Ascending aorta (tissue), 2 donors: ENCODE data around the gene ZER1. TPM values are rescaled to one million over a fixed set of nuclear protein-coding genes. Genes with fewer than 3 reads are reported as not detected.

Experiments used
- DNase-seq, 2 donors: peaks; one replicate each; pipeline ENCODE4 v3.0.0-alpha.2; 2019; ENCODE audit warnings: low spot score in 2 of 2
- H3K27ac ChIP-seq, 2 donors: fragments of 200-600 bp; sonication (generic); one replicate each; pipeline ENCODE4 v1.5.1; 2016 to 2017; ENCODE audit warnings: mild to moderate bottlenecking in 1 of 2
- H3K27me3 ChIP-seq: fragments of 200-600 bp; sonication (generic); one replicate; pipeline ENCODE4 v1.5.1; 2017
- H3K36me3 ChIP-seq, 2 donors: fragments of 200-600 bp; sonication (generic); one replicate each; pipeline ENCODE4 v1.5.1; 2016
- H3K4me1 ChIP-seq, 2 donors: fragments of 200-600 bp; sonication (generic); one replicate each; pipeline ENCODE4 v1.5.1; 2016 to 2017; ENCODE audit warnings: mild to moderate bottlenecking in 1 of 2
- H3K4me3 ChIP-seq, 2 donors: fragments of 200-600 bp; sonication (generic); one replicate each; pipeline ENCODE4 v1.5.1; 2016 to 2017; ENCODE audit warnings: mild to moderate bottlenecking in 1 of 2
- H3K9me3 ChIP-seq, 2 donors: fragments of 200-600 bp; sonication (generic); one replicate each; pipeline ENCODE4 v1.5.1; 2016
- CTCF ChIP-seq, 3 experiments: fragments of 200-600 bp in 2 of 3; fragments of 450-650 bp in 1 of 3; sonication (generic) in 2 of 3; IDR thresholded peaks; one replicate each; pipeline ENCODE4 v1.5.1; 2016 to 2019; ENCODE audit warnings: antibody characterized with exemption in 3 of 3, mild to moderate bottlenecking in 1 of 3, moderate library complexity in 1 of 3
- intact Hi-C: fragments of 100-400 bp; cut with DNase I; formaldehyde crosslinking; loops from one replicate; pipeline ENCODE4 v1.15.1; 2023
- total RNA-seq: library from RNA; depleted of rRNA; stranded (reverse); fragments of >200 nt; gene quantifications from one replicate; pipeline ENCODE4 v1.1.0, GENCODE V29; 2016

The ZER1 gene
- total RNA-seq, 1 donor from 2014 or later, result 55.5 TPM

- H3K4me3 ChIP-seq, result no peak overlapping the region
- H3K27me3 ChIP-seq, result no peaks in the 10 kb centered on the region
- no peaks in the 10 kb centered on the region for H3K9me3 ChIP-seq
- no peak overlapping the region for H3K27ac ChIP-seq
- intact Hi-C loops, result no loop called here
- peaks cover 0 to 4% of the 10 kb centered on the region in 2 donors for H3K36me3 ChIP-seq
- no peak for DNase-seq
- no peak for TF ChIP-seq CTCF (IDR thresholded peaks at IDR 0.05)
- H3K4me1 ChIP-seq, result no peaks in the 10 kb centered on the region
Measured at GRCh38 chr9:128719919-128720605, 51.7 kb downstream of the ZER1 start.

- no peaks in the 10 kb centered on the region for H3K9me3 ChIP-seq
- DNase-seq, result no peak
- H3K27ac ChIP-seq, result no peak overlapping the region
- no peaks in the 10 kb centered on the region for H3K4me1 ChIP-seq
- intact Hi-C loops, result no loop called here
- H3K27me3 ChIP-seq, result no peaks in the 10 kb centered on the region
- peaks cover 0 to 4% of the 10 kb centered on the region in 2 donors for H3K36me3 ChIP-seq
- H3K4me3 ChIP-seq, result no peak overlapping the region
- TF ChIP-seq CTCF (IDR thresholded peaks at IDR 0.05), result no peak
Measured at GRCh38 chr9:128718475-128718874, 53.3 kb downstream of the ZER1 start.

- H3K4me1 ChIP-seq, result no peaks in the 10 kb centered on the region
- no peak for TF ChIP-seq CTCF (IDR thresholded peaks at IDR 0.05)
- intact Hi-C loops, result no loop called here
- H3K4me3 ChIP-seq, result no peak overlapping the region
- H3K27me3 ChIP-seq, result no peaks in the 10 kb centered on the region
- no peak for DNase-seq
- H3K9me3 ChIP-seq, result no peaks in the 10 kb centered on the region
- H3K36me3 ChIP-seq, result peaks cover 0 to 4% of the 10 kb centered on the region in 2 donors
- no peak overlapping the region for H3K27ac ChIP-seq
Measured at GRCh38 chr9:128718047-128718446, 53.7 kb downstream of the ZER1 start.

GRCh38 chr9:128716581-128717254 is 55.0 kb downstream of the ZER1 start:
- Histone ChIP-seq H3K4me1 (no peaks in the 10 kb centered on the region), H3K27ac (no peak overlapping the region), H3K9me3 (no peaks in the 10 kb centered on the region), H3K4me3 (no peak overlapping the region), H3K27me3 (no peaks in the 10 kb centered on the region), H3K36me3 (peaks cover 0 to 4% of the 10 kb centered on the region in 2 donors)
- no peak for DNase-seq
- intact Hi-C loops, result no loop called here
- no peak for TF ChIP-seq CTCF (IDR thresholded peaks at IDR 0.05)

GRCh38 chr9:128715436-128715750 is 56.3 kb downstream of the ZER1 start:
- Histone ChIP-seq H3K4me1 (no peaks in the 10 kb centered on the region), H3K27me3 (no peaks in the 10 kb centered on the region), H3K27ac (no peak overlapping the region), H3K9me3 (no peaks in the 10 kb centered on the region), H3K4me3 (no peak overlapping the region), H3K36me3 (no peaks in the 10 kb centered on the region)
- intact Hi-C loops, result no loop called here
- no peak for TF ChIP-seq CTCF (IDR thresholded peaks at IDR 0.05)
- DNase-seq, result no peak
